H1 (cell line): ENCODE data around the gene ASCC1. TPM values are rescaled to one million over a fixed set of nuclear protein-coding genes. Genes with fewer than 3 reads are reported as not detected.

Experiments
- CTCF ChIA-PET: fragments of 300-600 bp; sonication (Branson Sonifier 250); formaldehyde crosslinking; loops from one replicate; lab custom pipeline; 2021; ENCODE audit not compliant: partially characterized antibody; lab: Charles Lee
- POLR2A ChIA-PET: fragments of 300-600 bp; sonication (Branson Sonifier 250); formaldehyde crosslinking; loops from one replicate; lab custom pipeline; 2021; ENCODE audit warnings: inconsistent platforms; ENCODE audit not compliant: partially characterized antibody; lab: Charles Lee
- DNase-seq, 2 experiments: peaks; one replicate each; pipeline versions ENCODE4 v3.0.0 to v3.0.0-alpha.2; 2010 to 2022; ENCODE audit warnings: low spot score in 2 of 2, low read depth in 1 of 2, mixed read lengths in 1 of 2
- FAIRE-seq: peaks from 2 replicates; lab custom pipeline; 2011; peaks lifted over from hg19 to GRCh38; lab: Jason Lieb, UNC
- H2AFZ ChIP-seq: 2 replicates; pipeline ENCODE4 v1.8.1; 2012; ENCODE audit warnings: low read length, inconsistent platforms
- H2AK5ac ChIP-seq: 2 replicates; pipeline ENCODE4 v1.6.1; 2013; ENCODE audit warnings: low read depth, low read length
- H2BK120ac ChIP-seq: replicated peaks from 2 replicates; pipeline ENCODE3; 2013; ENCODE audit warnings: low read depth, low read length, inconsistent platforms
- H2BK12ac ChIP-seq: 2 replicates; pipeline ENCODE4 v1.6.1; 2013; ENCODE audit warnings: low read depth, low read length
- H2BK15ac ChIP-seq: 2 replicates; pipeline ENCODE4 v1.6.1; 2013; ENCODE audit warnings: low read length
- H2BK20ac ChIP-seq: 2 replicates; pipeline ENCODE4 v1.6.1; 2013; ENCODE audit warnings: low read length
- H2BK5ac ChIP-seq: 2 replicates; pipeline ENCODE4 v1.6.1; 2013; ENCODE audit warnings: low read depth, low read length
- H3K14ac ChIP-seq: 2 replicates; pipeline ENCODE4 v1.6.1; 2013; ENCODE audit warnings: inconsistent platforms; ENCODE audit not compliant: insufficient read length
- H3K18ac ChIP-seq: 2 replicates; pipeline ENCODE4 v1.6.1; 2013; ENCODE audit warnings: low read length; ENCODE audit errors: extremely low read depth
- H3K23ac ChIP-seq: 2 replicates; pipeline ENCODE4 v1.6.1; 2013; ENCODE audit warnings: inconsistent platforms; ENCODE audit not compliant: insufficient read length
- H3K23me2 ChIP-seq: 2 replicates; pipeline ENCODE4 v1.6.1; 2013; ENCODE audit warnings: low read depth, low read length
- H3K27ac ChIP-seq: 2 replicates; pipeline ENCODE4 v1.6.1; 2011; ENCODE audit warnings: low read depth, low read length, inconsistent platforms
- H3K27me3 ChIP-seq, 4 experiments: replicated peaks in 1 of 4; 1 replicate in 1 of 4; 2 replicates in 3 of 4; pipeline versions ENCODE4 v1.6.1 to v1.8.1; 2011 to 2013; ENCODE audit warnings: low read length in 3 of 4, mild to moderate bottlenecking in 3 of 4, inconsistent platforms in 2 of 4, mixed read lengths in 2 of 4, moderate library complexity in 1 of 4; ENCODE audit not compliant: control insufficient read depth in 3 of 4, insufficient read depth in 3 of 4; ENCODE audit errors: extremely low read depth in 1 of 4
- H3K36me3 ChIP-seq, 4 experiments: 2 replicates each; pipeline versions ENCODE4 v1.6.1 to v1.8.1; 2011 to 2013; ENCODE audit warnings: mild to moderate bottlenecking in 4 of 4, low read length in 3 of 4, moderate library complexity in 2 of 4, control low read depth in 1 of 4, inconsistent platforms in 1 of 4; ENCODE audit not compliant: insufficient read depth in 4 of 4, control insufficient read depth in 2 of 4
- H3K4ac ChIP-seq: replicated peaks from 2 replicates; pipeline ENCODE3; 2013; ENCODE audit warnings: low read length, low read depth, mixed read lengths, inconsistent platforms; ENCODE audit not compliant: insufficient read length
- H3K4me1 ChIP-seq, 4 experiments: replicated peaks in 1 of 4; 1 replicate in 1 of 4; 2 replicates in 3 of 4; pipeline versions ENCODE4 v1.6.1 to v1.8.1; 2011 to 2013; ENCODE audit warnings: low read length in 3 of 4, inconsistent platforms in 2 of 4, mixed read lengths in 1 of 4; ENCODE audit not compliant: insufficient read depth in 4 of 4, control insufficient read depth in 3 of 4
- H3K4me2 ChIP-seq, 2 experiments: 2 replicates each; pipeline versions ENCODE4 v1.6.1 to v1.8.1; 2011 to 2013; ENCODE audit warnings: low read depth in 2 of 2, low read length in 2 of 2, control low read depth in 1 of 2, inconsistent platforms in 1 of 2, mild to moderate bottlenecking in 1 of 2; ENCODE audit not compliant: insufficient read depth in 1 of 2
- H3K4me3 ChIP-seq, 4 experiments: fragments of 200-600, 300-600 bp in 1 of 4; sonication (generic), shearing (Covaris generic), sonication (Bioruptor Twin) in 1 of 4; 2 replicates each; pipeline versions ENCODE4 v1.5.1 to v1.8.1; 2011 to 2016; ENCODE audit warnings: low read length in 4 of 4, low read depth in 3 of 4, control low read depth in 2 of 4, inconsistent platforms in 2 of 4, mild to moderate bottlenecking in 2 of 4, mixed read lengths in 1 of 4, moderate library complexity in 1 of 4; ENCODE audit not compliant: insufficient read depth in 2 of 4; ENCODE audit errors: extremely low read depth in 1 of 4
- H3K56ac ChIP-seq: replicated peaks from 2 replicates; pipeline ENCODE3; 2013; ENCODE audit warnings: low read depth, mild to moderate bottlenecking, mixed read lengths, low read length, inconsistent platforms; ENCODE audit not compliant: insufficient read length
- H3K79me1 ChIP-seq: 2 replicates; pipeline ENCODE4 v1.6.1; 2013; ENCODE audit warnings: low read depth, low read length, control low read depth
- H3K79me2 ChIP-seq, 2 experiments: 2 replicates each; pipeline versions ENCODE4 v1.6.1 to v1.8.1; 2012 to 2013; ENCODE audit warnings: low read length in 2 of 2, mild to moderate bottlenecking in 2 of 2, inconsistent platforms in 1 of 2; ENCODE audit not compliant: insufficient read depth in 2 of 2, control insufficient read depth in 1 of 2
- H3K9ac ChIP-seq, 4 experiments: replicated peaks in 1 of 4; 1 replicate in 1 of 4; 2 replicates in 3 of 4; pipeline versions ENCODE4 v1.6.1 to v1.8.1; 2011 to 2013; ENCODE audit warnings: low read depth in 3 of 4, low read length in 3 of 4, control low read depth in 2 of 4, mild to moderate bottlenecking in 2 of 4, moderate library complexity in 2 of 4, inconsistent platforms in 1 of 4; ENCODE audit errors: extremely low read depth in 1 of 4
- H3K9me3 ChIP-seq, 2 experiments: 2 replicates each; pipeline versions ENCODE4 v1.6.1 to v1.8.1; 2012 to 2013; ENCODE audit warnings: mild to moderate bottlenecking in 2 of 2, moderate library complexity in 2 of 2, control low read depth in 1 of 2, inconsistent platforms in 1 of 2, low read depth in 1 of 2, low read length in 1 of 2, mixed read lengths in 1 of 2; ENCODE audit not compliant: insufficient read depth in 2 of 2
- H4K20me1 ChIP-seq, 2 experiments: replicated peaks in 1 of 2; 2 replicates each; pipeline versions ENCODE3 to v1.8.1; 2011 to 2013; ENCODE audit warnings: inconsistent platforms in 2 of 2, low read length in 2 of 2, mild to moderate bottlenecking in 1 of 2; ENCODE audit not compliant: insufficient read depth in 2 of 2, control insufficient read depth in 1 of 2
- H4K5ac ChIP-seq: 2 replicates; pipeline ENCODE4 v1.6.1; 2013; ENCODE audit warnings: low read length, low read depth, mixed read lengths, inconsistent platforms; ENCODE audit not compliant: insufficient read length
- H4K8ac ChIP-seq: 2 replicates; pipeline ENCODE4 v1.8.0; 2013; ENCODE audit warnings: mild to moderate bottlenecking, moderate library complexity, low read length, inconsistent platforms; ENCODE audit not compliant: insufficient read depth; ENCODE audit errors: extremely low read depth
- H4K91ac ChIP-seq: replicated peaks from 2 replicates; pipeline ENCODE3; 2013; ENCODE audit warnings: low read length, mixed read lengths, inconsistent platforms; ENCODE audit not compliant: insufficient read length
- POU5F1 ChIP-seq: IDR thresholded peaks from 2 replicates; pipeline ENCODE4 v1.6.1; 2011; ENCODE audit warnings: low read depth, mild to moderate bottlenecking, low read length, moderate library complexity
- WGBS, 2 experiments: shearing (Covaris generic) in 1 of 2; methylation state at CpG; one replicate each; pipeline versions ENCODE4 v1.1.6 to v1.1.7; 2013 to 2015; ENCODE audit warnings: low lambda C conversion rate in 2 of 2, mixed read lengths in 2 of 2, inconsistent platforms in 1 of 2, low coverage in 1 of 2, missing lambda C conversion rate in 1 of 2; ENCODE audit not compliant: insufficient replicate concordance in 2 of 2, insufficient coverage in 1 of 2, insufficient read length in 1 of 2; ENCODE audit errors: extremely low coverage in 1 of 2, missing lambda C conversion rate in 1 of 2; 5-methylcytosine and 5-hydroxymethylcytosine counted together
- polyA plus RNA-seq, 7 experiments: library from polyadenylated mRNA; depleted of rRNA in 3 of 7; stranded (reverse) in 5 of 7; unstranded in 2 of 7; fragments of >200 nt in 5 of 7; fragments of 200-250 nt in 2 of 7; gene quantifications; 1 replicate in 5 of 7; 2 replicates in 1 of 7; 4 replicates in 1 of 7; pipeline versions ENCODE4 v1.2.1 to v1.2.3, GENCODE V29; 2011 to 2013; ENCODE audit warnings: missing spikeins in 2 of 7, mixed read lengths in 2 of 7
- total RNA-seq: library from RNA; stranded (reverse); fragmentation: NEBNext Ultra II Directional; extraction: Animal tissue kit (Norgen Biotek cat#: 25700); gene quantifications from 2 replicates; pipeline ENCODE4 v1.2.1, GENCODE V29; 2021

Gene ASCC1
- total and polyA plus RNA-seq, 2 of the 8 experiments (the other 6 are each of a cell fraction or from before 2014, with no cell fraction given): 25.6 to 35.8 TPM

GRCh38 chr10:72255977-72256729 lies 40.1 kb upstream of the ASCC1 start:
- H3K23me2 ChIP-seq: no peaks in the 10 kb centered on the region; the same call in 1 of the 2 replicates
- FAIRE-seq (no peak), DNase-seq (no peak)
- H4K5ac ChIP-seq: no peak overlapping the region
- no peak overlapping the region for H3K23ac ChIP-seq
- 95% methylated on average over 6 of the region's 6 CpGs; no CpG with 5 or more reads in 1 of the 2 experiments for WGBS, 2 experiments
- H3K4me1 ChIP-seq: peaks cover 9 to 23% (median 19%) of the 10 kb centered on the region in 4 experiments
- no peaks in the 10 kb centered on the region for H3K27me3 ChIP-seq
- H2BK120ac ChIP-seq: peak overlapping the region; percentile 76
- H3K56ac ChIP-seq: no peak overlapping the region
- H3K4me2 ChIP-seq: no peak overlapping the region
- no peaks in the 10 kb centered on the region for H3K79me1 ChIP-seq
- H4K8ac ChIP-seq: peak overlapping the region; percentile 63; the same call in 1 of the 2 replicates
- no peaks in the 10 kb centered on the region for H3K9me3 ChIP-seq
- no peaks in the 10 kb centered on the region for H3K79me2 ChIP-seq
- peak overlapping the region; percentile 45; the same call in 1 of the 2 replicates for H2AK5ac ChIP-seq
- no peak overlapping the region for H2AFZ ChIP-seq
- no peak overlapping the region for H3K9ac ChIP-seq
- H2BK12ac ChIP-seq: 0 out of 2 replicates have a peak overlapping the region, but pooled peaks have one; percentile 27
- POLR2A ChIA-PET: interaction anchor here (1.0 to 24.2 kb wide), 5 partner anchors 8 to 71 kb away, joined by 3 to 673 read pairs (median 18); partner anchors contain the start of gene DDIT4
- no peaks in the 10 kb centered on the region for H4K20me1 ChIP-seq
- H3K27ac ChIP-seq: no peak overlapping the region
- no peak overlapping the region for H2BK5ac ChIP-seq
- H3K18ac ChIP-seq: no peak overlapping the region; the same call in 1 of the 2 replicates
- H3K36me3 ChIP-seq: no peaks in the 10 kb centered on the region
- H4K91ac ChIP-seq: peak overlapping the region; percentile 7
- no peak overlapping the region for H3K4me3 ChIP-seq
- no peak overlapping the region for H2BK20ac ChIP-seq
- no peak overlapping the region for H3K14ac ChIP-seq
- 0 out of 2 replicates have a peak overlapping the region, but pooled peaks have one; percentile 8 for H2BK15ac ChIP-seq
- no peak overlapping the region for H3K4ac ChIP-seq
- CTCF ChIA-PET: interaction anchor here (0.6 to 1.6 kb wide), 3 partner anchors 10 to 34 kb away, joined by 3 to 5 read pairs (median 4); no protein-coding TSS in a partner anchor
- TF ChIP-seq POU5F1: no peak
